Measurements from ENCODE around the gene SLC39A5. TPM values are rescaled to one million over a fixed set of nuclear protein-coding genes. Genes with fewer than 3 reads are reported as not detected.

Gene SLC39A5
- polyA plus RNA-seq, 1 donor from 2014 or later, result 0.33 TPM

- H3K4me3 ChIP-seq (ENCODE audit: low read length), result peak overlapping the region; percentile 74
Measured at GRCh38 chr12:56224954-56225353, 4.9 kb upstream of the SLC39A5 start.

GRCh38 chr12:56229082-56229481 lies 769 bp upstream of the SLC39A5 start:
- Histone ChIP-seq H3K4me3 (ENCODE audit: low read length) (no peak overlapping the region), H3K27ac (ENCODE audit: low read length) (no peak overlapping the region), H3K4me2 (ENCODE audit: low read length) (no peak overlapping the region), H3K9me2 (ENCODE audit: insufficient read depth, low read length) (no peaks in the 10 kb centered on the region), H3K36me3 (ENCODE audit: insufficient read depth, low read length) (no peaks in the 10 kb centered on the region), H4K20me1 (ENCODE audit: insufficient read depth) (no peaks in the 10 kb centered on the region), H3K9me3 (ENCODE audit: low read length) (no peaks in the 10 kb centered on the region), H2AFZ (ENCODE audit: low read depth, low read length) (no peak overlapping the region), H3K79me2 (replicated peaks; ENCODE audit: insufficient read depth, low read length) (no peaks in the 10 kb centered on the region), H3K9ac (ENCODE audit: low read length) (no peak overlapping the region), H3K27me3 (ENCODE audit: insufficient read depth, low read depth, low read length) (no peaks in the 10 kb centered on the region), H3F3A (ENCODE audit: insufficient read depth, low read length, poor library complexity, severe bottlenecking) (no peaks in the 10 kb centered on the region)
- TF ChIP-seq MXI1 (conservative IDR thresholded peaks at IDR 0.05; ENCODE audit: poor library complexity, severe bottlenecking), result no peak

More at GRCh38 chr12:56224954-56225353, 4.9 kb upstream of the SLC39A5 start:
- Histone ChIP-seq H3K36me3 (ENCODE audit: insufficient read depth, low read length) (no peaks in the 10 kb centered on the region), H3K27ac (ENCODE audit: low read length) (peak overlapping the region; percentile 59), H3K9me2 (ENCODE audit: insufficient read depth, low read length) (no peaks in the 10 kb centered on the region), H3F3A (ENCODE audit: insufficient read depth, low read length, poor library complexity, severe bottlenecking) (peaks cover 5% of the 10 kb centered on the region), H3K9me3 (ENCODE audit: low read length) (no peaks in the 10 kb centered on the region), H3K79me2 (replicated peaks; ENCODE audit: insufficient read depth, low read length) (peaks cover 5% of the 10 kb centered on the region), H3K4me2 (ENCODE audit: low read length) (peak overlapping the region; percentile 71), H3K9ac (ENCODE audit: low read length) (peak overlapping the region; percentile 75), H3K27me3 (ENCODE audit: insufficient read depth, low read depth, low read length) (no peaks in the 10 kb centered on the region), H4K20me1 (ENCODE audit: insufficient read depth) (no peaks in the 10 kb centered on the region), H2AFZ (ENCODE audit: low read depth, low read length) (peak overlapping the region; percentile 49)
- no peak for TF ChIP-seq EZH2 (IDR thresholded peaks at IDR 0.05; ENCODE audit: borderline replicate concordance, insufficient read depth, low read length, poor library complexity, severe bottlenecking)
- no peak for TF ChIP-seq RAD21 (conservative IDR thresholded peaks at IDR 0.05)
- TF ChIP-seq CTCF (IDR thresholded peaks at IDR 0.05; ENCODE audit: poor library complexity, severe bottlenecking), result no peak
- no peak for TF ChIP-seq TAF1 (IDR thresholded peaks at IDR 0.05; ENCODE audit: low read depth)
- TF ChIP-seq SMC3 (conservative IDR thresholded peaks at IDR 0.05; ENCODE audit: poor library complexity), result no peak
- no peak for TF ChIP-seq MXI1 (conservative IDR thresholded peaks at IDR 0.05; ENCODE audit: poor library complexity, severe bottlenecking)
- TF ChIP-seq REST (IDR thresholded peaks at IDR 0.05; ENCODE audit: borderline replicate concordance), result no peak
- no peak for TF ChIP-seq POLR2AphosphoS5 (IDR thresholded peaks at IDR 0.05)
- no peak for TF ChIP-seq EP300 (conservative IDR thresholded peaks at IDR 0.05; ENCODE audit: poor library complexity, severe bottlenecking)
